ENCODE results near the gene POLR2E.

The POLR2E gene

GRCh38 chr19:1042689-1043511, 52.3 kb downstream of the POLR2E start:
- DNase-seq = no peak

- DNase-seq = peak in 1 of 2 experiments; percentile 48
Measured at GRCh38 chr19:1041835-1042685, 53.1 kb downstream of the POLR2E start.

- no peak for DNase-seq
Measured at GRCh38 chr19:1041272-1041834, 53.8 kb downstream of the POLR2E start.

- DNase-seq = peak; percentile 74 to 88
Measured at GRCh38 chr19:1040476-1041271, 54.5 kb downstream of the POLR2E start.

- peak; percentile 89 to 95 for DNase-seq
Measured at GRCh38 chr19:1039646-1040475, 55.3 kb downstream of the POLR2E start, which contains the start of gene ABCA7. ABCA7 (plus strand) TSS chr19:1040107; CDS start chr19:1041362, 1,255 bp downstream.

GRCh38 chr19:1038978-1039645, 56.1 kb downstream of the POLR2E start:
- DNase-seq = no peak

- DNase-seq = no peak
Measured at GRCh38 chr19:1037621-1038064, 57.5 kb downstream of the POLR2E start.
